A549 treated with RU486 at 1 μM for 4 hours (cell line): ENCODE results near the gene FOXS1. TPM values are rescaled to one million over a fixed set of nuclear protein-coding genes. Genes with fewer than 3 reads are reported as not detected.

Source experiments
- total RNA-seq: library from RNA; stranded (reverse); fragments of 200-300 nt; extraction: Qiagen RNA extraction; gene quantifications from 5 replicates; pipeline ENCODE4 v1.2.3, GENCODE V29; 2022; ENCODE audit warnings: low read depth

The FOXS1 gene
- 0.46 to 1.2 TPM (median 0.77 TPM) in 5 replicates for total RNA-seq

DNA sequence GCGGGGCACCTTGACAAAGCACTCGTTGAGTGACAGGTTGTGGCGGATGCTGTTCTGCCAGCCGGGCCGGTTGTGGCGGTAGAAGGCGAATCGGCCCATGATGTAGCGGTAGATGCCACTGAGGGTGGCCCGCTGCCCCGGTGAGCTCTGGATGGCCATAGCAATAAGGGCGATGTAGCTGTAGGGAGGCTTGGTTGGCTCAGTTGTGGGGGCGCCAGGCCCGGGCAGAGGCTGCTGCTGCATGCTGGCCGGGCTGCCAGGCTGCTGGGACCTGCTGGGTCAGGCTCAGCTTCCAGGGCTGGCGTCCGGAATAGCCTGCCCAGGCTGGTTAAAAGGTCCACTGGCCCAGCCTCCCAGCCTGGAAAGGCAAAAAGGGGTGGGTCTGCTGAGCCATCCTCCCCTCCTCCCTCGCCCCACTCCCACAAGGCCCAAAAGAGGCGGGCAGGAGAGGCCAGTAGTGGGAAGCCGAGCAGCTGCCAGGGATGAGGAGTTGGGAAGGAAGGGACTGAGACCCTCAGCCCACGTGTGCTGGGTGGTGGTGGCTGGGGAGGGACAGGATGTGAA lies at the start of gene FOXS1:
FOXS1 (minus strand) TSS at position 305 of the 564 bp plus-strand sequence; CDS start at position 243, 62 bp downstream.

DNA sequence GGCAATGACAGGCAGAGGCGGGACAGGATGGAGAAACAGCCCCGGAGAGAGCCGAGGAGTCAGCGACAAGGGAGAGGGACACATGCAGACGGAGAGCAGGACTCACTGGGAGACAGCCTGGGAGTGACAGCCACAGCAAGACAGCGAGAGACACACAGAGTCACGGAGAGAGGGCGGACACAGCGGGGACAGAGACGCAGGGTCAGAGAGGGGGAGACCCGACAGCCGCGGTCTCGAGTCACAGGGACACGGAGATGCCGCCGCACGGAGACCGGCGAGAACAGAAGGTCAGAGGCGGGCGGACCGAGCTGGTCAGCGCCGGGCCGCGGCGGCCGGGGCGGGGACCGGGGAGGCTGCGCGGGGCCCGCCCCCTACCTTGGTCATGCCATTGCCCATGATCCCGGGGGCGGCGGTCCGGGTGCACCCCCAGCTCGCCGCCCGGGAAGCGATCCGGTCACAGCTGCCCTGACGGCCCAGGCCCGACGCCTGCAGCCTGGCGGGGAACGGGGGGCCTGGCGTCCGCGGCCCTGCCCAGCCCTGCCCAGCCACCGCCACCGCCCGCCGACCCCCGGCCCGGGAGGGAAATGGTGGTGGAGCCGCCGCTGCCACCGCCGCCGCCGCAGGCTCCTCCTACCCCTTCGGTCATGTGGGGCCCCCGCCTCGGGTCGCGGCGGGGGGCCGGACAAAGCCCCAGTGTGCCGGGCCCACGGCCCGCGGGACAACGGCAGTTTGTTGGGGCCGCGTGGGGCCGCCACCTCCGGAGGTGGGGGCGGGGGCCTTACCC lies 24.7 kb upstream of the FOXS1 start, which contains the start of the genes DUSP15 and TTLL9:
DUSP15 (minus strand) TSS at position 586 of the 784 bp plus-strand sequence; CDS start at position 396, 190 bp downstream.
TTLL9 (plus strand) TSS at position 693 of the 784 bp plus-strand sequence. CDS start 493 bp downstream, outside the sequence.

GRCh38 chr20:31819083-31819784 lies 26.2 kb downstream of the FOXS1 start, which contains the start of gene MYLK2:
Gene MYLK2, plus strand, starts transcription at chr20:31819356. Its CDS starts 225 bp downstream, at chr20:31819581.

Other genes with a start within 250 kb of the FOXS1 start
- 204 to 340 TPM (median 288 TPM) in 5 replicates for gene ID1, start 240.3 kb downstream of the FOXS1 start, total RNA-seq
- not detected in 5 replicates for gene COX4I2, start 207.7 kb downstream of the FOXS1 start, total RNA-seq
- 170 to 183 TPM (median 181 TPM) in 5 replicates for gene BCL2L1, start 122.7 kb downstream of the FOXS1 start, total RNA-seq
- gene TPX2, start 106.3 kb downstream of the FOXS1 start, total RNA-seq = 99.8 to 120 TPM (median 109 TPM) in 5 replicates
- 0.37 to 0.86 TPM (median 0.46 TPM) in 5 replicates for gene MYLK2, start 26.2 kb downstream of the FOXS1 start, total RNA-seq
- 0.57 to 1.8 TPM (median 0.95 TPM) in 5 replicates for gene DUSP15, start 24.9 kb upstream of the FOXS1 start, total RNA-seq
- 0.03 to 0.15 TPM (median 0.09 TPM) in 5 replicates for gene TTLL9, start 25.0 kb upstream of the FOXS1 start, total RNA-seq
- gene PDRG1, start 106.4 kb upstream of the FOXS1 start, total RNA-seq = 33.0 to 38.8 TPM (median 33.7 TPM) in 5 replicates
- gene XKR7, start 122.5 kb upstream of the FOXS1 start, total RNA-seq = 0.01 TPM in 1 of 5 replicates, not detected in the others
- gene CCM2L, start 164.8 kb upstream of the FOXS1 start, total RNA-seq = 0.47 to 0.67 TPM (median 0.56 TPM) in 5 replicates
- 0.08 to 0.13 TPM (median 0.10 TPM) in 4 of 5 replicates, not detected in the other for gene HCK, start 206.6 kb upstream of the FOXS1 start, total RNA-seq